HCT116 (cell line): ENCODE results near the gene LYL1. TPM values are rescaled to one million over a fixed set of nuclear protein-coding genes. Genes with fewer than 3 reads are reported as not detected.

ENCODE experiments used
- ATAC-seq: fragments of 200-7000 bp; cut with Tn5 transposase; 2 replicates; pipeline ENCODE4 v1.9.1; 2020; ENCODE audit warnings: mild to moderate bottlenecking, moderate library complexity
- BruUV-seq: library from RNA; stranded (reverse); fragments of 400-500 nt; replicated peaks from 2 replicates; lab custom pipeline; 2021; lab: Mats Ljungman, UMichigan
- CTCF ChIA-PET: fragments of 300-600 bp; sonication (Branson Sonifier 250); formaldehyde crosslinking; loops from one replicate; lab custom pipeline; 2021; ENCODE audit warnings: antibody characterized with exemption; lab: Charles Lee
- POLR2A ChIA-PET: fragments of 300-600, 350-600 bp; sonication (Branson Sonifier 250); formaldehyde crosslinking; loops from one replicate; lab custom pipeline; 2021; ENCODE audit warnings: antibody characterized with exemption; lab: Charles Lee
- RAD21 ChIA-PET, 2 experiments: fragments of 300-600 bp; sonication (Branson Sonifier 250); formaldehyde crosslinking; loops; one replicate each; lab custom pipeline; 2023; ENCODE audit warnings: low total read pairs in 2 of 2; ENCODE audit not compliant: uncharacterized antibody in 2 of 2, unreplicated experiment in 2 of 2, low non-redundant PET in 1 of 2; lab: Charles Lee
- DNase-seq: peaks from one replicate; pipeline ENCODE4 v3.0.0-alpha.2; 2010; ENCODE audit warnings: low read depth, low spot score
- H2AFZ ChIP-seq: fragments of 200-600 bp; shearing (Covaris generic), sonication (generic); 2 replicates; pipeline ENCODE4 v1.6.1; 2017; ENCODE audit warnings: low read depth, mixed run types, mixed read lengths, antibody characterized with exemption, low read length; ENCODE audit not compliant: poor library complexity, severe bottlenecking
- H3K27ac ChIP-seq: 2 replicates; pipeline ENCODE4 v1.5.1; 2012; ENCODE audit warnings: low read depth, low read length
- H3K27me3 ChIP-seq: fragments of 200-600 bp; sonication (generic); 2 replicates; pipeline ENCODE4 v1.6.1; 2016; ENCODE audit warnings: mixed run types, low read length, mixed read lengths; ENCODE audit not compliant: insufficient read depth
- H3K36me3 ChIP-seq, 2 experiments: fragments of 200-500 bp in 1 of 2; fragments of 200-600 bp in 1 of 2; sonication (Bioruptor generic) in 1 of 2; sonication (generic) in 1 of 2; 2 replicates each; pipeline versions ENCODE4 v1.5.1 to v1.6.1; 2014 to 2016; ENCODE audit warnings: low read length in 2 of 2, inconsistent platforms in 1 of 2, mixed read lengths in 1 of 2, mixed run types in 1 of 2; ENCODE audit not compliant: insufficient read depth in 2 of 2, control insufficient read depth in 1 of 2
- H3K4me1 ChIP-seq, 2 experiments: fragments of 200-600 bp in 1 of 2; sonication (generic) in 1 of 2; 2 replicates each; pipeline versions ENCODE4 v1.5.1 to v1.6.1; 2012 to 2017; ENCODE audit warnings: low read length in 2 of 2, inconsistent platforms in 1 of 2, mild to moderate bottlenecking in 1 of 2, mixed read lengths in 1 of 2, mixed run types in 1 of 2, moderate library complexity in 1 of 2; ENCODE audit not compliant: insufficient read depth in 2 of 2, control insufficient read depth in 1 of 2
- H3K4me2 ChIP-seq: fragments of 200-600 bp; sonication (generic); 2 replicates; pipeline ENCODE4 v1.6.1; 2017; ENCODE audit warnings: mixed run types, low read length, mixed read lengths
- H3K4me3 ChIP-seq, 2 experiments: fragments of 200-600 bp in 1 of 2; sonication (generic) in 1 of 2; replicated peaks in 1 of 2; 2 replicates each; pipeline ENCODE4 v1.5.1; 2011 to 2016; ENCODE audit warnings: low read length in 2 of 2, control low read depth in 1 of 2, low read depth in 1 of 2, mild to moderate bottlenecking in 1 of 2, mixed read lengths in 1 of 2, mixed run types in 1 of 2
- H3K79me2 ChIP-seq: fragments of 200-600 bp; sonication (generic); 2 replicates; pipeline ENCODE4 v1.6.1; 2017; ENCODE audit warnings: mild to moderate bottlenecking, mixed run types, low read length, moderate library complexity, mixed read lengths; ENCODE audit not compliant: insufficient read depth
- H3K9ac ChIP-seq: fragments of 200-600 bp; sonication (generic); 2 replicates; pipeline ENCODE4 v1.6.1; 2016; ENCODE audit warnings: low read length, mixed read lengths
- H3K9me2 ChIP-seq: fragments of 200-600 bp; sonication (generic), shearing (Covaris generic); 2 replicates; pipeline ENCODE4 v1.6.1; 2017; ENCODE audit warnings: mixed run types, mild to moderate bottlenecking, moderate library complexity; ENCODE audit not compliant: insufficient read depth
- H3K9me3 ChIP-seq, 2 experiments: fragments of 200-500 bp in 1 of 2; fragments of 200-600 bp in 1 of 2; sonication (Bioruptor generic) in 1 of 2; sonication (generic) in 1 of 2; 2 replicates each; pipeline ENCODE4 v1.6.1; 2014 to 2017; ENCODE audit warnings: low read length in 2 of 2, mixed read lengths in 2 of 2, inconsistent platforms in 1 of 2, low read depth in 1 of 2, mild to moderate bottlenecking in 1 of 2, mixed run types in 1 of 2, moderate library complexity in 1 of 2; ENCODE audit not compliant: control insufficient read depth in 1 of 2, insufficient read depth in 1 of 2
- H4K20me1 ChIP-seq: fragments of 200-600 bp; sonication (generic), shearing (Covaris generic); 2 replicates; pipeline ENCODE4 v1.6.1; 2017; ENCODE audit warnings: mixed run types, mild to moderate bottlenecking, moderate library complexity; ENCODE audit not compliant: insufficient read depth
- CBX3 ChIP-seq: IDR thresholded peaks from 2 replicates; pipeline ENCODE4 v1.6.1; 2012; ENCODE audit warnings: low read depth
- CTCF ChIP-seq, 3 experiments: fragments of 200-600 bp in 1 of 3; sonication (generic) in 1 of 3; IDR thresholded peaks in 2 of 3; conservative IDR thresholded peaks in 1 of 3; 2 replicates each; pipeline ENCODE4 v1.5.1; 2012 to 2017; ENCODE audit warnings: low read depth in 2 of 3, low read length in 2 of 3, antibody characterized with exemption in 1 of 3, borderline replicate concordance in 1 of 3, control low read depth in 1 of 3, mild to moderate bottlenecking in 1 of 3, mixed read lengths in 1 of 3, mixed run types in 1 of 3, moderate library complexity in 1 of 3; ENCODE audit not compliant: insufficient read depth in 1 of 3
- FOSL1 ChIP-seq: IDR thresholded peaks from 2 replicates; pipeline ENCODE4 v1.6.1; 2012; ENCODE audit warnings: low read depth
- MAX ChIP-seq: IDR thresholded peaks from 2 replicates; pipeline ENCODE4 v1.6.1; 2012
- SIN3A ChIP-seq: IDR thresholded peaks from 2 replicates; pipeline ENCODE4 v1.6.1; 2012; ENCODE audit warnings: low read depth
- TCF7L2 ChIP-seq: IDR thresholded peaks from 2 replicates; pipeline ENCODE4 v1.7.0; 2011; ENCODE audit warnings: borderline replicate concordance, inconsistent platforms; ENCODE audit not compliant: insufficient read depth, insufficient read length; ENCODE audit errors: extremely low read depth
- YY1 ChIP-seq: IDR thresholded peaks from 2 replicates; pipeline ENCODE4 v1.6.1; 2011; ENCODE audit warnings: low read length, low read depth, moderate library complexity, mild to moderate bottlenecking; ENCODE audit not compliant: insufficient replicate concordance; ENCODE audit errors: extremely low read depth
- ZFX ChIP-seq: fragments of 450-650 bp; IDR thresholded peaks from 2 replicates; pipeline ENCODE4 v1.6.1; 2017
- intact Hi-C: fragments of 100-400 bp; cut with micrococcal nuclease; formaldehyde crosslinking; loops from 2 replicates; pipeline ENCODE4 v1.10.0; 2022
- total RNA-seq: library from RNA; stranded (reverse); gene quantifications from one replicate; pipeline ENCODE4 v1.2.1, GENCODE V29; 2021; ENCODE audit not compliant: unreplicated experiment

Gene LYL1
- total RNA-seq, 1 experiment from 2014 or later = 2.6 TPM

- intact Hi-C loops = no loop called here
- Histone ChIP-seq H3K4me2 (no peak overlapping the region), H2AFZ (no peak overlapping the region), H3K79me2 (peaks cover 39% of the 10 kb centered on the region), H3K4me3 (no peak overlapping the region), H3K9ac (no peak overlapping the region), H3K36me3 (peaks cover 8 to 33% of the 10 kb centered on the region in 2 experiments; a peak in 3 of 4 replicates), H4K20me1 (no peaks in the 10 kb centered on the region), H3K27ac (no peak overlapping the region), H3K4me1 (peaks cover 9 to 11% of the 10 kb centered on the region in 2 experiments; a peak in 3 of 4 replicates), H3K9me3 (no peaks in the 10 kb centered on the region)
- BruUV-seq = no TSS peak
- RAD21 ChIA-PET = no interaction called here
- POLR2A ChIA-PET = no interaction called here
- ATAC-seq = no peak
- DNase-seq = no peak
- CTCF ChIA-PET = no interaction called here
- no peak for TF ChIP-seq ZFX
- no peak for TF ChIP-seq CBX3
- TF ChIP-seq MAX = no peak
- TF ChIP-seq TCF7L2 = no peak
- no peak for TF ChIP-seq SIN3A
- TF ChIP-seq FOSL1 = no peak
- no peak for TF ChIP-seq CTCF (IDR thresholded peaks at IDR 0.05 in 2 of 3, conservative IDR thresholded peaks at IDR 0.05 in 1 of 3; ENCODE audit: borderline replicate concordance in 1 of 3, insufficient read depth in 1 of 3, low read depth in 2 of 3, low read length in 2 of 3)
- no peak for TF ChIP-seq YY1
- TF ChIP-seq, all 23 proteins: peak for 0
- no peaks in the 10 kb centered on the region for H3K9me2 ChIP-seq
- no peaks in the 10 kb centered on the region for H3K27me3 ChIP-seq
These were observed 9.9 kb upstream of the LYL1 start for GRCh38 chr19:13112555-13112954.
